GM15510 (cell line): Measurements from ENCODE around the gene HLX.

Source experiments
- POLR2A ChIP-seq: IDR thresholded peaks from 3 replicates; pipeline ENCODE4 v1.6.1; 2011; ENCODE audit warnings: borderline replicate concordance; ENCODE audit not compliant: insufficient read length; ENCODE audit errors: extremely low read depth

HLX gene, protein sequence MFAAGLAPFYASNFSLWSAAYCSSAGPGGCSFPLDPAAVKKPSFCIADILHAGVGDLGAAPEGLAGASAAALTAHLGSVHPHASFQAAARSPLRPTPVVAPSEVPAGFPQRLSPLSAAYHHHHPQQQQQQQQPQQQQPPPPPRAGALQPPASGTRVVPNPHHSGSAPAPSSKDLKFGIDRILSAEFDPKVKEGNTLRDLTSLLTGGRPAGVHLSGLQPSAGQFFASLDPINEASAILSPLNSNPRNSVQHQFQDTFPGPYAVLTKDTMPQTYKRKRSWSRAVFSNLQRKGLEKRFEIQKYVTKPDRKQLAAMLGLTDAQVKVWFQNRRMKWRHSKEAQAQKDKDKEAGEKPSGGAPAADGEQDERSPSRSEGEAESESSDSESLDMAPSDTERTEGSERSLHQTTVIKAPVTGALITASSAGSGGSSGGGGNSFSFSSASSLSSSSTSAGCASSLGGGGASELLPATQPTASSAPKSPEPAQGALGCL

DNA sequence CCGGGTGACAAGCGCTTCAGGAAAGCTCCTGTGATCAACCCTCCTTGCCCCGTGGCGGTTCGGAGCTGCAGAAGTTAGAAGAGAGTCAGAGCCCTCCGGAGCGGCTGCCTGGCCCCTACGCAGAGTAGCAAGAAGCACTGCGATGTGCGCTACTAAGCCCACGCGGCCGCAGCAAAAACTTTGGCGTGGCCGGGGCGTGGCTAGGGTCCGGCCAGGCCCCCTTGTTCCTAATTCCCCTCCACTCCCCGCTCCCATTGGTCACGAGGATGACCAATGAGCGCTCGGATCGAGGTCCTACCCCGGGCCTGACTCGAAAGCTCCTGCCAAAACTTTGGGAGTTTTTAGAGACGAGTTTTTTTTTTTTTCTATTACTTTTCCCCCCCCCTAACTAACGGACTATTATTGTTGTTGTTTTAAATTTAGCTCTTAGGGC, at the start of gene HLX:
Gene HLX, plus strand, starts transcription at position 368 of the 433 bp plus-strand sequence. CDS start 415 bp downstream, outside the sequence.
- peak; percentile 31 for TF ChIP-seq POLR2A

DNA sequence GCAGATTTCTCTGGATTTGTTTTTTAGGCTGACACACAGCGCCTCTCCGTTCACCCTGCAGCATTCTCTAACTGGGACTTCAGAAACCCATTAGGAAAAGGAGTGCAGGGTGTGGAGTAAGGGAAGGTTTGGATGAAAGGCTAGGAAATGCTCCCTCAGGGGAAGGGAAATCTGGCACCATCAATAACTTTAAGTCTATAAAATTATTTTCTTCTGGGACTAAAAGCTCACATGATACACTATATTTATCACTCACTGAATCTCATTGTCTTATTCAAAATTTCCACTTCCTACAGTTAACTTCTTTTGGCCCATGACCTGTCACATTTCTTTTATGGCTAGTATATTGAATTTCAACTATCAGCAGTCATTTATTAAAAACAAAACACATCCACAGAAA, 45.8 kb upstream of the HLX start:
- TF ChIP-seq POLR2A = no peak

DNA sequence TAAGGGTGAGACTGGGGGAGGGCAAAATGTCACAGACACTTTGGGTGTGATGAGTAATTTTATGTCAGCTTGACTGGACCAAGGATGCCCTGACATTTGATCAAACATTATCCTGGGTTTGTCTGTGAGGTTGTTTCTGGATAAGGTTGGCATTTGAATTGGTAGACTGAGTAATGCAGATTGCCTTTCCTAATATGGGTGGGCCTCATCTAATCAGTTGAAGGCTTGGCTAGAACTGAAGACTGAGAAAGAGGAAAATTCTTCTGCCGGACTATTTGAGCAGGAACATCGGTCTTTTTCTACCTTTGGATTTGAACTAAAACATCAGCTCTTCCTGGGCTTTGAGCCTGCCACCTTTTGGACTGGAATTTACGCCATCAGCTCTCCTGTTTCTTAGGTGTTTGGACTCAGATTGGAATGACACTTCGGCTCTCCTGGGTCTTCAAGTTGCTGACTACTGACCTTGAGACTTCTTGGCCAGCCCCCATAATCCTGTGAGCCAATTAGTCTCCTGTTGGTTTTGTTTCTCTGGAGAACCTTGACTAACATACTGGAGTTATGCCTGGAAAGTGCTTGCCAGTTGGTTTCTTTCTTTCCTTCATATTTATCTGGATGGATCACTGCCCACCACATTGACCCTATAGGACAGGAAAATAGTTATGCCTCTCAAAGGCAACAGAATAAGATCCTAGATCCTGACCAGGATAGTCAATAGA, 44.9 kb upstream of the HLX start:
- no peak for TF ChIP-seq POLR2A

DNA sequence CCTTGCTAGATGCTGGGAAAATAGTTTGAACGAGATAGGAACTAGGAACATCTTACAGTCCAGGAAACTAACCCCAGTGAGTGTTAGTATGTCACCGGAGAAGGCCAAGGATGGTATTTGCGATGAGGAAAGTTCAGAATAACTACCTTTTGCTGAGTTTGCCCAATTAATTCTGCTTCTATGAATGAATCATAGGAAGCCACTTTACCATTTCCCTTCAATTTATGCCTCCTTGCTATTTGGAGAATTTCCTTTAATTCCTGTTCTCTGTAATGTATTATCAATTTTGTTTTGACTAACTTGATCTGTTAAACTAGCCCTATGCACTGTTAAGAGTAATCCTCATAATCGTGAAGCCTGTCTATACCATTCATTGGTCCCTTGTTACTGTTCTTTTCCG, 40.7 kb upstream of the HLX start:
- TF ChIP-seq POLR2A = no peak

DNA sequence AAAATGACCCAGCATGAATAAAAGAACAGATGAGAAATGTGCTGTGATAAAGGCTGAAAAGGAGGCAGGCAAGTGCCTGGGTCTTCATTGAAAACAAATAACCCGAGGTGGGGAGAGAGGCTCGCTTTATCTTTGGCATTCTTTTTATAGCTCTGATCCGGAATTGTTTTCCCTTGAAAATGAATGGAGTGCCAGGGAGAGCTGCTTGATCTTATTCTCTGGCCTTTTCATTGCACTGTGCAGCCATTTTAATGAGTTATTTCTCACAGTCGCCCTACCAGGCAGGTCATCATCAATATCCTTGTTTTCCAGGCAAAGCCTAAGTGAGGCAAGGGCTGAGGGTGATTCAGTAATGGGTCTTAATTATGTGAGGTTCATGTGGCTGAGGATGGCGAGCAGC, 39.8 kb upstream of the HLX start:
- TF ChIP-seq POLR2A = no peak

DNA sequence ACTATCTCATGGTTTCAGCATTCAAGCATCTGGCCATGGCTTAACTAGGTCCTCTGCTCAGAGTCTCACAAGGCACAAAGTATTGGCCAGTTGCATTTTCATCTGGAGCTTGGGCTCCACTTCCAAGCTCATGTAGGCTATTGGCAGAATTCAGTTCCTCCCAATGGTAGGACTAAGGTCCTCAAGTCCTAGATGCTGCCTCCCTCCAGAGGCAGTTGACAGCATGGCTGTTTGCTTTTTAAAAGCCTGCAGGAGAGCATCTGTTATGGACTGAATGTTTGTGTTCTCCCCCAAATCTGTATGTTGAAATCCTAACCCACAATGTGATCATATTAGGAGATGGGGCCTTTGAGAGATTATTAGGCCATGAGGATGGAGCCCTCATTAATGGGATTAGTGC, 38.0 kb upstream of the HLX start:
- no peak for TF ChIP-seq POLR2A

DNA sequence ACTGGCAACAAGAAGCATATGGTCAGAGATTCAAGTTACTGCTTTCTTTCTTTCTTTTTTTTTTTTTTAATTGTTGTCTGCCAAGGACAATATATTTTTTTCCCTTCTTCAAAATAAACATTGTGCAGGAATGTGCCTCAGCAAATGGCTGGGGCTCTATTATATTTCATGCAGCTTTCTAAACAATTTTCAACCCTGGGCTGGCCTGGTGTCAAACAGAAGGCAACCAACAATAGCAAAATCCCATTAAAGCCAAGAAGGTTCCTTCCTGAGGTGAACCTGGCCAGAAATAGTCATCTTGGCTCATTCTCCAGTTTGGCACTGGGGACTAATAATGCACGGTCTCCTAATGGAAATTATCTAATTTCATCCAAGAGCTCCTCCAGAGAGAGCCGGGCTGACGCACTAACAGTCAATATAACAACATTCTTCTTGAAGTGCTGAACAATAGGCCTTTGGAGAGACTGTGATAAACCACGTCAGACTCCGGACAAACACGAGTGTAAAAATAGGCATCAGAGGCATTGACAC, 35.7 kb upstream of the HLX start:
- no peak for TF ChIP-seq POLR2A

DNA sequence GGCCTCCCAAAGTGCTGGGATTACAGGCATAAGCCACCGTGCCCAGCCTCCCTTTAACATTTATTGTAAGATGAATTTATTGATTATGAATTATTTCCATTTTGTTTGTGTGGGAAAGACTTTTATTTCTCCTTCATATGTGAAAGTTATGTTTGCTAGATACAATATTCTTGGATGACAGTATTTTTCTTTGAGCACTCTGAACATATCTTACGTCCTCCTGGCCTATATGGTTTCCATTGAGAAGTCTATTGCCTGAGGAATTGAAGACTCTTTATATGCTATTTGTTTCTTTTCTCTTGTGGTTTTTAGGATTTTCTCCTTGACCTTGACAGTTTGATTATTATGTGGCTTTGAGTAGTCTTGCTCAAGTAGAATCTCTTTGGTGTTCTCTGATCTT, 26.8 kb upstream of the HLX start:
- no peak for TF ChIP-seq POLR2A

DNA sequence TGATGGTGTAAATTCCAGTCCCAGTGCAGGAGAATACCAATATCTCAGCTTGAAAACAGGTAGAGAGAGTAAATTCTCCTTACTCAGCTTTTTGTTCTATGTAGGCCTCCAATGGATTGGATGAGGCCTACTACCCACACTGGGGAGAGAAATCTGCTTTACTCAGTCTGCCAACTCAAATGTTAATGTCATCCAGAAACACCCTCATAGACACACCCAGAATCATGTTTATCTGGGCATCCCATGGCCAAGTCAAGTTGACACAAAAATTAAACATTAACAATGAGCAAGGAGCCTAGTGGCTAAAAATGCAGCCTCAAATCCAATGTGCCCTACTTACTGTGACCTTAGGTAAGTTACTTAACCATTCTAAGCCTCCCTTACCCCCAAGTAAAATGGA, 6.9 kb upstream of the HLX start:
- TF ChIP-seq POLR2A = no peak

DNA sequence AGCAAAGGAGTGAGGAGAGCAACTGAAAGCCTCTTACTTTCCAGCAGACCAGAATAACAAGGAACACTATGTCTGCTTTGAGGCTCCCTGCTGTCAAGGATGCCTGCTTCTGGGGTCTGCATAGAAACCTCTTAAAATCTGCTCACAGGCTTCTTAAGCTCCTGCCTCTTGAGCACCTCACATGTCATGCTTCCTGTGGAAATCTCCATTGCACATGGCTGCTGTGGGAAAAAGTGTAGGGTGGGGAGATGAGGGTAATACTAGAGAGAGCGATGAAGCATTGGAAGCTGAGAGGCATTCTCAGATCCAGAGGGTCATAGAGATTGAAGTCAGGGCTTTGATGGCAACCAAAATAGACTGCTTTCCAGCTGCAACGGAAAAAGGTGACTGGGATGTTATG, 6.2 kb upstream of the HLX start:
- TF ChIP-seq POLR2A = no peak

DNA sequence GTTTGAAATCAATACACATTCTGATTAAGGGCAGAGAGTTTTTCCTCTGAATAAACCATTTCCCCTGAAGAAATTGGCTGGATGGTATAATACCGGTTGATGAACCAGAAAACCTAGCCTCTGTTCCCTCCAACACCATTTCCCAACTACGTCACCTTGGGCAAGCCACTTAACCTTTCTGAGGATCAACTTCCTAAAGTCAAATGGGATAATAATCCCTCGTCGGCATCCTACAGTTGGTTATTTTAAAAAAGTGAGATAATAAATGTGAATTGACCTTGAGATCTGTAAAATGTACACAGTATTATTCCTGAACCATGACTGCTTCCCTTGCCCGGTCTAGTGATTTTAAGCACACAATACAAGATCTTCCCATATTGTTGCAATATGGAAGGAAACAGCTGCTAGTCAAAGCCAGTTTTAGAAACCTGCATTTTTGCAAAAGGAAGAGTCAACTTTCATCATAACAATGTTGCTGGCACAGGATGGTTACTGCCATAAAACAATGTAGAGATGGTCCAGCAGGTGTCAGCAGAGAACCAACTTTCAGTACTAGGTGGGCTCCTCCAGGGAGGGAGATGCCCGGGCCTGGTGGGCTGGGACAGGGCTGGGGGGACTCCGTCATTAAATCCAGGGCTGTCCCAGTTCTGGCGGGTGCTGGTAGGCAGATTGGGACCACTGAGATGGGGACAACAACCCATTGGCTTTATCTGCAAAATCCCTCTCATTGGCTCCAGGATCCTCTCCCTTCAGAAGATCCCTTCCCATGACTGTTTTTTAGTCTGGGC, 5.2 kb upstream of the HLX start:
- TF ChIP-seq POLR2A = no peak

DNA sequence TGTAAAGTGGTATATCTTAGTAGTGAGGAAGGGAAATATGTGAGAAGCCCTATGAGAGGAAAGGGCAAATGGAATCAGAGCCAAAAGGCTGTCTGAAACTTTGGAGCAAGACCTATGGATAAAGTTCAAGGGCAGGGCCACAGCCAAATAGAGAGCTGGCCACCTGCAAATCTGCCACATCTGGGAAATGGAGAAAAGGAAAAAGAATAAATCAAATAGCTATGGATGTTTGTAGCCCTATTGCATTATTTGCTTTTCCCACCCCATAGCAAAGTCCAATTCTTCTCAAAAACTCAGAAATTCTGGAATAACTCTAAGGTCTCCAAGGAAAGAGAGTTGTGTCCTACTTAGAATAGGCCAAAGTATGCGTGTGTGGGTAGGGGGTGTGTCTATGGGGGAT, 4.0 kb upstream of the HLX start:
- no peak for TF ChIP-seq POLR2A

DNA sequence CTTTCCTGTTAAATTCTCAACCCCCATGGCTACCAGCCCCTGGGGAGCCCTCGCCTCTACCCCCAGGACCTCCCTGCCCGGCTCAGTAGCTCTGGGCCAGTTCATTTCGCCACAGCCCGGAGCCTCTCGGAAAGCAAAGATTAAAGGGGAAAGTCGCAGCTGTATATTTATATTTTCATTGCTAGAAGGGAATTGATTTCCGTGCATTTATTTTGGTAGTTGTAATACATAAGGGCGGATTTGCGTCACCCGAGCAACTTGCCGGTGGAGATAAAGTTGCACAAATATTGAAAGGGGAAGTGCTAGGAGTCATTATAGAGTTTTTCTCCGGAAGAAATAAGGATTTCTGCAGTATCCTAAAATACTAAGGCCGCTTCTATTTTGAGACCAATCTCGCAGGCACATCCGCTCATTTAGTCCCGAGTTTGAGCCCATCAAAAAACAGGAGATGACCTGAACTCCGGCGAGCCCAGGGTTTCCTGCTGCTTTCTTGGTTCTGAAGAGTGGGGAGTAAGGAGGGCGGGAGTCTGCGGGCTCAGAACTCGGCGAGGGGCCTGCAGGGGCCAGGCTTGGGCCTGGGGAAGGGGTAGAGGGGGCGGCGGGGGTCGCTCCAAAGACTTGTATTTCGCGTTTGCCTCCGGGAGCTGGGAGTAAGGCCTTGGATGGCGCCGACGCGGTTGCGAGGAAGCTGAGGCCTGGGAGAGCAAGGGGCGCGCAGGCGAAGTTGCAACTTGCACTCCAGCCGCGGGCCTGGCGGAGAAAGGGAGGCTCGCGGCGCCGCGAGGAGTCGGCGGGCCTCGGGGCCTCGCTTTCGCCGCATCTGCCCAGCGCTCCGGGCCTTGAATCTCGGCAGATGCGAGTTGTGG, 2.5 kb upstream of the HLX start:
- TF ChIP-seq POLR2A = no peak

DNA sequence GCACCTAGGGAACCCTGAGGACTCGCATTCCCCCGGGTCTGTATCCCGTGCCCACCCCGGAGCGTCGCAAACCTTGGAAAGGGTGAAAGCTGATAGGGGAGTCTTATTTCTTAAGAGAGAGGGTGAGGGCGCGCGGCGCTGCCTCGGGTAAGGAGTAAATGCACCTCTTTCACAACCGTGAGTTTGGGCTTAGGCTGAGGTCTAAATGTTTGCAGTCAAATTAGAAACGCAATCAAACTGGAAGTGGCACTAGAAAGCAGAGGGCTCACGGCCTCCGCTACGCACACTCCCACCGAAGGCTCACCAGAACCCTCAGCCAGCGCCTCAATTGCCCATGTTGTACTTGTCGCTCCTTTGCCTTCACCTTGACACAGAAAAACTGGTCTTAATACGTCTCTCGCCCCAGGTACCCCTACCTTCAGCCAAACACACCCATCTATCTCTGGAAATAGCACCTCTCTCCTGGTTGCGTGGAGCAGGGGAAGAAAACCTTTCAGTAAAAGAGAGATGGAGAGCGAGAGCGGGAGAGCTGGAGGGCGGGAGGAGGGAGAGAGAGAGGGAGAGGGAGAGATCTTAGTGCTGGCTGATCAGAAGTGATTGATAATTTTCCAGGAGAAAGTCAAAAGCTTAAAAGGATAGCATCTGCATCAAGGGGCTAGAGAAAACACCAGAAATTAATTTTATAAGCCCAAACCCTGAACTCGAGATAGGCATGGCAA, 1.7 kb upstream of the HLX start:
- no peak for TF ChIP-seq POLR2A
